Right lobe of liver (tissue), 4 donors: Measurements from ENCODE around the gene MMP13.

Experiments
- POLR2A ChIP-seq: fragments of 450-650 bp; IDR thresholded peaks from one replicate; pipeline ENCODE4 v1.6.1; 2017; ENCODE audit warnings: antibody characterized with exemption, mild to moderate bottlenecking
- TF ChIP-seq, protein P1 (sequence below), 4 donors: fragments of 200-600 bp in 3 of 4; fragments of 450-650 bp in 1 of 4; IDR thresholded peaks; one replicate each; pipeline versions ENCODE4 v1.5.1 to v1.8.0; 2016 to 2022; ENCODE audit warnings: antibody characterized with exemption in 4 of 4, mild to moderate bottlenecking in 2 of 4
- donor health status: DM: no; HTN: no; CAD: no.
- donor health status: DM: no; HTN: no; CAD: no.
- donor health status: DM: no; HTN: yes; CAD: no.

GRCh38 chr11:102935514-102935913 is 20.0 kb downstream of the MMP13 start:
- TF ChIP-seq, protein P1, sequence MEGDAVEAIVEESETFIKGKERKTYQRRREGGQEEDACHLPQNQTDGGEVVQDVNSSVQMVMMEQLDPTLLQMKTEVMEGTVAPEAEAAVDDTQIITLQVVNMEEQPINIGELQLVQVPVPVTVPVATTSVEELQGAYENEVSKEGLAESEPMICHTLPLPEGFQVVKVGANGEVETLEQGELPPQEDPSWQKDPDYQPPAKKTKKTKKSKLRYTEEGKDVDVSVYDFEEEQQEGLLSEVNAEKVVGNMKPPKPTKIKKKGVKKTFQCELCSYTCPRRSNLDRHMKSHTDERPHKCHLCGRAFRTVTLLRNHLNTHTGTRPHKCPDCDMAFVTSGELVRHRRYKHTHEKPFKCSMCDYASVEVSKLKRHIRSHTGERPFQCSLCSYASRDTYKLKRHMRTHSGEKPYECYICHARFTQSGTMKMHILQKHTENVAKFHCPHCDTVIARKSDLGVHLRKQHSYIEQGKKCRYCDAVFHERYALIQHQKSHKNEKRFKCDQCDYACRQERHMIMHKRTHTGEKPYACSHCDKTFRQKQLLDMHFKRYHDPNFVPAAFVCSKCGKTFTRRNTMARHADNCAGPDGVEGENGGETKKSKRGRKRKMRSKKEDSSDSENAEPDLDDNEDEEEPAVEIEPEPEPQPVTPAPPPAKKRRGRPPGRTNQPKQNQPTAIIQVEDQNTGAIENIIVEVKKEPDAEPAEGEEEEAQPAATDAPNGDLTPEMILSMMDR (IDR thresholded peaks at IDR 0.05), result no peak
- TF ChIP-seq POLR2A, result no peak
